ENCODE data around the gene DHX15.
"Not testable (repeated sequence)": the region's sequence is repeated elsewhere in the genome, so short reads cannot be mapped to it uniquely, and the experiment has no call there.

The DHX15 gene

GRCh38 chr4:24544208-24544988 lies 40.0 kb downstream of the DHX15 start:
- DNase-seq (ENCODE audit: low read depth), result no peak

DNA sequence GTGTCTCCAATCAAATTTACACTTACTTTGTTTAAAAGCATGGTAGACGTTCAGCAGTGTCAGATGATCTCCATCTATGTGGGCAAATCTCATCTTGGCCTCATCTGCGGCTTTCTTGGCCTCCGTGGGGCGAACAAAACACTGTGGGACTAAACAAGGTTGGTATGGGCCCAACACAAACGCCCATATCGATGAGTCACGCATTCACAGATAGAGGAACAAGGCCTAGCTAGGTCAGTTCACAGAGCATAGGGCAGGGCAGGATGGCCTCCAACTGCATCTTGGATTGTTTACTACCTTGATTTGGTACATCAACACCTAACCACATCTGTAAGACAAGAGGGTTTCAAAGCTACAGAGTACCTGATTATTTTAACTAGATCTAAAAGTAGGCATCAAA lies 47.3 kb downstream of the DHX15 start:
- DNase-seq (ENCODE audit: low read depth), result no peak

- DNase-seq (ENCODE audit: low read depth), result no peak
These were observed 49.0 kb downstream of the DHX15 start for GRCh38 chr4:24535399-24535798.

GRCh38 chr4:24533364-24533763 lies 51.0 kb downstream of the DHX15 start:
- no peak for DNase-seq (ENCODE audit: low read depth)

DNA sequence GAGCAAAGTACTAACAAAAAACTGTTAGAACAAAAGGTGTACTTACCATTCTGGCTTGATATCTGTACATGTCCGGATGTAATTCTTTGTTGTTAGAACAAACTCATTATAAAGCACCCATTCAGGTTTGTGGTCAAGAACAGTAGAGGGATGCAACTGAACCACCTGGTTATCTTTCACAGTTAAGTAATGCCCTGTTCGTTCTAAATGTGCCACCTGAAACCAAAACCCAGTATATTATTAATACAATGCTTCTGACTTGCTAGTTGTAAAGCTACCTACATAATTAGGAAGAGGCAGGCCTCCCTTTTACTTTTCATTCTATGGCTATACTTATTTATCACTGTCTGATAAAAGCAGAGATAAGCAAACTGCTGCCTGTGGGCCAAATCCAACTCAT lies 54.8 kb downstream of the DHX15 start:
- no peak for DNase-seq (ENCODE audit: low read depth)

GRCh38 chr4:24527371-24527770 lies 57.0 kb downstream of the DHX15 start:
- no peak for DNase-seq (ENCODE audit: low read depth)

- DNase-seq (ENCODE audit: low read depth), result no peak
These were observed 62.8 kb downstream of the DHX15 start for GRCh38 chr4:24521544-24521943.

DNA sequence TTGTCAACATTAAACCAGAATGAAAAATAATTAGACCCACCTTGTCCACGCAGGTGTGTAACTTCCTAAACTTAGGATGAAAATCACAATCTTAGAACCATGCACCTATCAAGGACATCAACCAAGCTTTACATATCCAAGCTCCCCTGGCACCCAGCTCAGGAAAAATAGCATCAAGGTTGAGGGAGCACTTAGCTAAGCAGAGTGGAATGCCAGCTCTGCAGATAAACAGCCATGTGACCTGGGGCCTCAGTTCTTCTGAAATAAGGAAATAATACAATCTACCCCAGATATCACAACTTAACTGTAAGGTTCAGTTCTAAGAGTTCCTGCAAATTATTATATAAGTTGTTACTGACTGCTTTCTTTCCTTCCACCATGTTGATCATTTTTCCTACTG lies 64.7 kb downstream of the DHX15 start:
- DNase-seq (ENCODE audit: low read depth), result no peak

DNA sequence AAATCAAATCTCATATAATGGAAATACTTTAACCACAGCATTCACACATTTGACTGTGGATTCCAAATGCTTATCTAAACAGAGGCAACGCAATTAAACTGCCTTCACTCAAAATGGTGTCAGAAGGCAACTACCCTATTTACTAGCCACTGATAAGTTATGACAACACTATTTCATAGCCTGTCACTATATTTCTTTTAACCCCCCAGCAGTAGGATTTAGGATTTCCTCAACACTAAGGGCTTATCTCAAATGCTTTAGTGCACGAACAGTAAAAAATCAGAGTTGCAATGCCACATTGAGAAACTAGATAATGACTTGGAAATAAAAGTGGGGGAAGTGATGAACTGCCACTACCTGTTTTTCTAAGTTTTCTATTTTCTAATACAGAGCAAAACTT lies 66.7 kb downstream of the DHX15 start:
- DNase-seq (ENCODE audit: low read depth), result no peak

GRCh38 chr4:24516926-24517325 lies 67.4 kb downstream of the DHX15 start:
- DNase-seq (ENCODE audit: low read depth), result no peak

- no peak for DNase-seq (ENCODE audit: low read depth)
These were observed 68.7 kb downstream of the DHX15 start for GRCh38 chr4:24515698-24516097.

- DNase-seq (ENCODE audit: low read depth), result no peak
These were observed 69.5 kb downstream of the DHX15 start for GRCh38 chr4:24514808-24515207.

GRCh38 chr4:24513718-24514117 lies 70.6 kb downstream of the DHX15 start:
- no peak for DNase-seq (ENCODE audit: low read depth)

- no peak for DNase-seq (ENCODE audit: low read depth)
These were observed 72.8 kb downstream of the DHX15 start for GRCh38 chr4:24511371-24512063.

DNA sequence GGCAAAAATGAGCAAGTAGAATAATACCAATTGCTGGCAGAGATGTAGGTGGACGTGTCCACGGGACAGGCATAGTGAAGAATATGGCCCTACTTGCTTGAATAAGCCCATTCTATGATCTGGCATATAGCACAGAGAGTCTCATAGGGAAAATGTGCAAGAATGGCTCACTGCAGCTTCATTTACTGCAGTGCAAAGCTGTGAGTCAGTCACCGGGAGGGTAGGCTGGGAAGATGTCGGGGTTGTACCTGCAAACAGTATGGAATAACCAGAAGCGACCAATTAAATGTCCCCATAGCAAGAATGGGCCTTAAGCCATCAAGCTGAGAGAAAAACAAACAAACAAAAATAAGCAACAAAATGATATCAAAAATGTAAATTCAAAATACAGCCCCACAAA lies 74.3 kb downstream of the DHX15 start:
- no peak for DNase-seq (ENCODE audit: low read depth)

- DNase-seq (ENCODE audit: low read depth), result no peak
These were observed 75.8 kb downstream of the DHX15 start for GRCh38 chr4:24508541-24508940.

- DNase-seq (ENCODE audit: low read depth), result no peak
These were observed 76.9 kb downstream of the DHX15 start for GRCh38 chr4:24507439-24507838.

- not testable (repeated sequence) for DNase-seq (ENCODE audit: low read depth)
These were observed 81.3 kb downstream of the DHX15 start for GRCh38 chr4:24503090-24503489.

- no peak for DNase-seq (ENCODE audit: low read depth)
These were observed 87.1 kb downstream of the DHX15 start for GRCh38 chr4:24497221-24497620.

GRCh38 chr4:24496597-24496996 lies 87.8 kb downstream of the DHX15 start:
- DNase-seq (ENCODE audit: low read depth), result no peak

DNA sequence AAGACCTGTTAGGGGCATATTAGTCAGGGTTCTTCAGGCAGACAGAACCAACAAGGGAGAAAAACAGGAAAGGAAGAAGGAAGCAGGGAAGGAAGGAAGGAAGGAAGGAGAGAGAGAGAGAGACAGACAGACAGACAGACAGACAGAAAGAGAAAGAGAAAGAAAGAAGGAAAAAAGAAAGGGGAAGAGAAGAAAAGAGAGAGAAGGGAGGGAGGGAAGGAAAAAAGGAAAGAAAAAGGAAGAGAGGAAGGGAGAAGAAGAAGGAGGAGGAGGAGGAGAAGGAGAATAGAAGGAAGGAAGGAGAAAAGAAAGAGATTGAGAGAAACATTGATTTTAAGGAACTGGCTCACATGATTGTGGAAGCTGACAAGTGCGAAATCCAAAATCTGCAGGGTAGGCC lies 89.0 kb downstream of the DHX15 start:
- DNase-seq (ENCODE audit: low read depth), result no peak

- no peak for DNase-seq (ENCODE audit: low read depth)
These were observed 94.5 kb downstream of the DHX15 start for GRCh38 chr4:24489870-24490269.

GRCh38 chr4:24488399-24489164 lies 95.8 kb downstream of the DHX15 start:
- peak; percentile 30 for DNase-seq (ENCODE audit: low read depth)

Measured in T follicular helper cell (primary cell).